ENCODE results near the gene WSB2. TPM values are rescaled to one million over a fixed set of nuclear protein-coding genes. Genes with fewer than 3 reads are reported as not detected.
A peak's percentile ranks its signal among the peaks of the same experiment; 100 is the strongest.

Gene WSB2
- total RNA-seq, 1 donor from 2014 or later = 84.2 TPM

DNA sequence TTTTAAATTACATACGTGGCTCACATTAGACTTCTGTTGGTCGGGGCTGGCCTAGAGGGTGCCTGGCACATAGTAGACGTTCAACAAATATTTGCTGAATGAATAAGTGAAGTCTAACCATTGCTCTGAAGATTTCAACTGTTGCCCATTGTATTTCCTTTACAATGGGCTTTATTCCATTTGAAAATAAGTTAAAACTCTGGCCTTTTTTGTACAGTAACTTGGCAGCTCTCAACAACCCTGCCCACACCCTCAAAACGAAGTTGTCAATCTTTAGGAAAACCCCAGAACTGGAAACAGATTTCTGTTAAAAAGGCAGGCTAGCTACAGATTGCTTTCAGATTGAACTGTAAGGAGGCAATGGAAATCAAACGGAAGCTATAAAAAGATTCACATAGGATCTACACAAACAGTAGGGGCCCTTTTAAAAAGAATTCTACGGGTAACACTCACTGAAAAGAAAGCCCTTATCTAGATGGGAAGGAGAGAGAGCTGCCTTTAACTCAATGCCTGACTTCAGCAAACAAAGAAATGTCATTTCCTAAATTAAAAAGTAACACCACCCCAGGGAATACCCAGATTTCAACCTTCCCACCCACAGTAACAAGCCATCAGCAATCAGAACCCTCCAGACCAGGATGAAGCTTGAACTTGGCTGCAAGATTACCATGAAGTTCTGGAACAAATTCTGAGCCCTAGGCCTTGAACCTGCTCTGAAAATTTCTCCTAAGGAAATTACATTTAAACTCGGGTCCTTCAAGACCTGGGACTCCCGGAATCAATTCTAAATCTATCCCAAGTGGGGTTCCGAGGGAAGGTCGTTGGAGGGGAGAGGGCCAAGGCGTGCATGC, 1.4 kb downstream of the WSB2 start:
- intact Hi-C loops (cut with micrococcal nuclease) = loop anchor here (1.0 to 10.0 kb wide), 10 partner anchors 15 to 925 kb away; partner anchors contain the start of genes KSR2, PEBP1, RFC5 and SUDS3
- Mint-ChIP-seq H3K4me3 (ENCODE audit: low read depth) (peak overlapping the region; percentile 86), H3K27me3 (ENCODE audit: low read depth) (no peaks in the 10 kb centered on the region), H3K36me3 (ENCODE audit: low read depth) (peaks cover 24% of the 10 kb centered on the region), H3K9me3 (no peaks in the 10 kb centered on the region), H3K27ac (peak overlapping the region; percentile 91), H3K4me1 (ENCODE audit: low read depth) (peaks cover 44% of the 10 kb centered on the region)
- no peak for DNase-seq (ENCODE audit: low spot score)

- Mint-ChIP-seq H3K27me3 (ENCODE audit: low read depth) (no peaks in the 10 kb centered on the region), H3K4me1 (ENCODE audit: low read depth) (peaks cover 37% of the 10 kb centered on the region), H3K27ac (peak overlapping the region; percentile 91), H3K9me3 (no peaks in the 10 kb centered on the region), H3K36me3 (ENCODE audit: low read depth) (peaks cover 23% of the 10 kb centered on the region), H3K4me3 (ENCODE audit: low read depth) (no peak overlapping the region)
- no peak for DNase-seq (ENCODE audit: low spot score)
- intact Hi-C loops (cut with micrococcal nuclease) = loop anchor here (1.0 to 10.0 kb wide), 4 partner anchors 24 to 924 kb away; partner anchors contain the start of gene RFC5
These were observed 2.1 kb downstream of the WSB2 start for GRCh38 chr12:118058881-118059280.

- Mint-ChIP-seq H3K4me3 (ENCODE audit: low read depth) (no peak overlapping the region), H3K36me3 (ENCODE audit: low read depth) (peaks cover 23% of the 10 kb centered on the region), H3K9me3 (no peaks in the 10 kb centered on the region), H3K27ac (no peak overlapping the region), H3K27me3 (ENCODE audit: low read depth) (no peaks in the 10 kb centered on the region), H3K4me1 (ENCODE audit: low read depth) (peaks cover 39% of the 10 kb centered on the region)
- DNase-seq (ENCODE audit: low spot score) = no peak
- intact Hi-C loops (cut with micrococcal nuclease) = loop anchor here (5.0 to 10.0 kb wide), 2 partner anchors 181 to 923 kb away; no protein-coding TSS in a partner anchor
These were observed 2.8 kb downstream of the WSB2 start for GRCh38 chr12:118058227-118058626.

GRCh38 chr12:118055865-118056773, 4.9 kb downstream of the WSB2 start:
- Mint-ChIP-seq H3K4me3 (ENCODE audit: low read depth) (no peak overlapping the region), H3K9me3 (no peaks in the 10 kb centered on the region), H3K4me1 (ENCODE audit: low read depth) (peaks cover 51% of the 10 kb centered on the region), H3K27ac (peak overlapping the region; percentile 48), H3K36me3 (ENCODE audit: low read depth) (peaks cover 36% of the 10 kb centered on the region), H3K27me3 (ENCODE audit: low read depth) (no peaks in the 10 kb centered on the region)
- DNase-seq (ENCODE audit: low spot score) = no peak
- intact Hi-C loops (cut with micrococcal nuclease) = loop anchor here (5.0 to 10.0 kb wide), 2 partner anchors 179 to 921 kb away; no protein-coding TSS in a partner anchor

- H3K4me1 Mint-ChIP-seq (ENCODE audit: low read depth) = peaks cover 53% of the 10 kb centered on the region
- H3K36me3 Mint-ChIP-seq (ENCODE audit: low read depth) = peaks cover 45% of the 10 kb centered on the region
- H3K27me3 Mint-ChIP-seq (ENCODE audit: low read depth) = no peaks in the 10 kb centered on the region
- H3K9me3 Mint-ChIP-seq = no peaks in the 10 kb centered on the region
- no peak overlapping the region for H3K4me3 Mint-ChIP-seq (ENCODE audit: low read depth)
- intact Hi-C loops (cut with micrococcal nuclease) = loop anchor here (5.0 to 10.0 kb wide), 2 partner anchors 178 to 920 kb away; no protein-coding TSS in a partner anchor
- H3K27ac Mint-ChIP-seq = peak overlapping the region; percentile 51
- peak; percentile 65 for DNase-seq (ENCODE audit: low spot score)
These were observed 5.8 kb downstream of the WSB2 start for GRCh38 chr12:118055144-118055557.

- peaks cover 54% of the 10 kb centered on the region for H3K36me3 Mint-ChIP-seq (ENCODE audit: low read depth)
- no peak for DNase-seq (ENCODE audit: low spot score)
- no peaks in the 10 kb centered on the region for H3K27me3 Mint-ChIP-seq (ENCODE audit: low read depth)
- peak overlapping the region; percentile 2 for H3K4me3 Mint-ChIP-seq (ENCODE audit: low read depth)
- H3K4me1 Mint-ChIP-seq (ENCODE audit: low read depth) = peaks cover 42% of the 10 kb centered on the region
- H3K9me3 Mint-ChIP-seq = no peaks in the 10 kb centered on the region
- intact Hi-C loops (cut with micrococcal nuclease) = loop anchor here (2.0 to 10.0 kb wide), 3 partner anchors 37 to 919 kb away; partner anchors contain the start of gene RFC5
- H3K27ac Mint-ChIP-seq = peak overlapping the region; percentile 81
These were observed 7.7 kb downstream of the WSB2 start for GRCh38 chr12:118053071-118053985.

GRCh38 chr12:118052324-118053070, 8.5 kb downstream of the WSB2 start:
- H3K27ac Mint-ChIP-seq = peak overlapping the region; percentile 81
- H3K36me3 Mint-ChIP-seq (ENCODE audit: low read depth) = peaks cover 56% of the 10 kb centered on the region
- peaks cover 40% of the 10 kb centered on the region for H3K4me1 Mint-ChIP-seq (ENCODE audit: low read depth)
- no peak for DNase-seq (ENCODE audit: low spot score)
- no peak overlapping the region for H3K4me3 Mint-ChIP-seq (ENCODE audit: low read depth)
- no peaks in the 10 kb centered on the region for H3K9me3 Mint-ChIP-seq
- intact Hi-C loops (cut with micrococcal nuclease) = loop anchor here (1.0 to 10.0 kb wide), 5 partner anchors 8 to 918 kb away; partner anchors contain the start of gene RFC5
- H3K27me3 Mint-ChIP-seq (ENCODE audit: low read depth) = no peaks in the 10 kb centered on the region

DNA sequence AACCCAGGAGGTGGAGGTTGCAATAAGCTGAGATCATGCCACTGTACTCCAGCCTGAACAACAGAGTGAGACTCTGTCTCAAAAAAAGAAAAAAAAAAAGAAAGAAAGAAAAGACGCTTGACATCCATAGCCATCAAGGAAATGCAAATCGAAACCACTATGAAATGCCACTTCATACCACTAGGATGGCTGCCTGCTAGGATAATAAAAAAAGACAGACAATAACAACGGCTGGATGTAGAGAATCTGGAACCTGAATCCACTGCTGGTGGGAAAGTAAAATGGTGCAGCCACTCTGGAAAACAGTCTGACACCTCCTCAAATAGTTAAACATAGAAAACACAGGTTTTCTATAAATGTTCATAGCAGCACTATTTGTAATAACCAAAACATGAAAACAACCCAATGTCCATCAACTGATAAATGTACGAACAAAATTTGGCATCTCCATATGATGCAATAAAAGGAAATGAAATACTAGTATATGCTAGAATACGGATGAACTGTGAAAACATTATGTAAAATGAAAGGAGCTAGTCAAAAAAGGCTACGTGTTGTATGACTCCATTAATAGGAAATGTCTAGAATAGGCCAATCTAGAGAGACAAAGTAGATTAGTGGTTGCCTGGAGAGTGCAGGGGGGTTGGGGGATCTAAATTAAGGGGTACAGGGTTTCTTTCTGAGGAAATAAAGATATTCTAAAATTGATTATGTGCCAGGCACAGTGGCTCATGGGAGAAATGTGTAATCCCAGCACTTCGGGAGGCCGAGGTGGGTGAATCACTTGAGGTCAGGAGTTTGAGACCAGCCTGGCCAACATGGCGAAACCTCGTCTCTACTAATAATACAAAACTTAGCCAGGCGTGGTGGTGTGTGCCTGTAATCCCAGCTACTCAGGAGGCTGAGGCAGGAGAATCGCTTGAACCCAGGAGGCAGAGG, 9.7 kb downstream of the WSB2 start:
- no peak for DNase-seq (ENCODE audit: low spot score)
- H3K9me3 Mint-ChIP-seq = no peaks in the 10 kb centered on the region
- peak overlapping the region; percentile 81 for H3K27ac Mint-ChIP-seq
- no peak overlapping the region for H3K4me3 Mint-ChIP-seq (ENCODE audit: low read depth)
- intact Hi-C loops (cut with micrococcal nuclease) = loop anchor here (5.0 to 10.0 kb wide), 2 partner anchors 256 to 916 kb away; no protein-coding TSS in a partner anchor
- H3K4me1 Mint-ChIP-seq (ENCODE audit: low read depth) = peaks cover 46% of the 10 kb centered on the region
- peaks cover 64% of the 10 kb centered on the region for H3K36me3 Mint-ChIP-seq (ENCODE audit: low read depth)
- H3K27me3 Mint-ChIP-seq (ENCODE audit: low read depth) = no peaks in the 10 kb centered on the region

GRCh38 chr12:118046430-118046829, 14.5 kb downstream of the WSB2 start:
- intact Hi-C loops (cut with micrococcal nuclease) = no loop called here
- H3K27ac Mint-ChIP-seq = peak overlapping the region; percentile 92
- no peak for DNase-seq (ENCODE audit: low spot score)
- H3K36me3 Mint-ChIP-seq (ENCODE audit: low read depth) = peaks cover 85% of the 10 kb centered on the region
- H3K9me3 Mint-ChIP-seq = no peaks in the 10 kb centered on the region
- no peak overlapping the region for H3K4me3 Mint-ChIP-seq (ENCODE audit: low read depth)
- no peaks in the 10 kb centered on the region for H3K27me3 Mint-ChIP-seq (ENCODE audit: low read depth)
- H3K4me1 Mint-ChIP-seq (ENCODE audit: low read depth) = peaks cover 39% of the 10 kb centered on the region

DNA sequence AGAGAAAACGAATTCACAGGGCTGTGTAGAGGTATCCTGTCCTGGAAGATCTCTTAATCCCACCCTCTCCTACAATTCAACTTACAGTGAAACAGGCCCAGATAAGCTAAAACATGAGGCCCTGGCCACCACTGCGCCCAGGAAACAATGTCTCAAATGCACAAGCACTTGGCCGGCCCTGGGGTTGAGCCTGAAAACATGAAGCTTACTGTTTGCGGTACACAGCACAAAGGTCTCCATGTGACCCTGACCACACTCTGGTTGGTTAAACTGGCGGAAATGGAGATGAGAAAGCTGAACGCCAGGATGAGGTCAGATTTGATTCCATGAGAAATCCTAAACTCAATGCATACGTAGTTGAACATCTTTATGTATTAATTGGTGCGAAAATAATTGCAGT, 16.4 kb downstream of the WSB2 start:
- intact Hi-C loops (cut with micrococcal nuclease) = loop anchor here (1.0 to 2.0 kb wide), 2 partner anchors 8 to 16 kb away; partner anchors contain the start of gene WSB2
- Mint-ChIP-seq H3K4me3 (ENCODE audit: low read depth) (peak overlapping the region; percentile 35), H3K27ac (peak overlapping the region; percentile 92), H3K36me3 (ENCODE audit: low read depth) (peaks cover 76% of the 10 kb centered on the region), H3K9me3 (peaks cover 4% of the 10 kb centered on the region), H3K4me1 (ENCODE audit: low read depth) (peaks cover 38% of the 10 kb centered on the region), H3K27me3 (ENCODE audit: low read depth) (no peaks in the 10 kb centered on the region)
- no peak for DNase-seq (ENCODE audit: low spot score)

Measured in activated T-helper 2 cell treated with anti-CD3 and anti-CD28 coated beads, Interferon-gamma antibody, Interleukin-2, Interleukin-4, amounts not matched to agents 10 μg/mL and 5 μg/mL and 100 μg/mL, durations not matched to agents 14 hours and 24 hours and 36 hours (primary cell).